OCI-LY1 (cell line): ENCODE data around the gene SYNE2.

ENCODE experiments used
- H2AFZ ChIP-seq: fragments of 200-600 bp; sonication (generic), shearing (Covaris generic); 2 replicates; pipeline ENCODE4 v1.6.0; 2014; ENCODE audit warnings: antibody characterized with exemption, mild to moderate bottlenecking, low read length
- H3F3A ChIP-seq: fragments of 200-600 bp; sonication (generic), shearing (Covaris generic); 2 replicates; pipeline ENCODE4 v1.6.0; 2014; ENCODE audit warnings: mild to moderate bottlenecking, antibody characterized with exemption, low read length, moderate library complexity; ENCODE audit not compliant: insufficient read depth
- H3K27ac ChIP-seq: fragments of 200-600 bp; sonication (generic); 2 replicates; pipeline ENCODE4 v1.5.1; 2014; ENCODE audit warnings: low read length, mixed run types, mild to moderate bottlenecking, low read depth; ENCODE audit not compliant: poor library complexity, severe bottlenecking
- H3K27me3 ChIP-seq: fragments of 200-600 bp; sonication (generic); 2 replicates; pipeline ENCODE4 v1.6.0; 2014; ENCODE audit warnings: antibody characterized with exemption, mild to moderate bottlenecking, low read length, moderate library complexity; ENCODE audit not compliant: insufficient read depth
- H3K36me3 ChIP-seq: fragments of 200-600 bp; sonication (generic); 2 replicates; pipeline ENCODE4 v1.6.1; 2014; ENCODE audit warnings: mild to moderate bottlenecking, antibody characterized with exemption, low read length, moderate library complexity, mixed read lengths; ENCODE audit not compliant: insufficient read depth
- H3K4me1 ChIP-seq: fragments of 200-600 bp; sonication (generic); 2 replicates; pipeline ENCODE4 v1.5.1; 2014; ENCODE audit warnings: mild to moderate bottlenecking, low read length, moderate library complexity; ENCODE audit not compliant: insufficient read depth, severe bottlenecking
- H3K4me2 ChIP-seq: fragments of 200-600 bp; sonication (generic), shearing (Covaris generic); 2 replicates; pipeline ENCODE4 v1.6.1; 2014; ENCODE audit warnings: low read length
- H3K4me3 ChIP-seq: fragments of 200-600 bp; sonication (generic); 2 replicates; pipeline ENCODE4 v1.5.1; 2014; ENCODE audit warnings: low read length, low read depth, mild to moderate bottlenecking, mixed read lengths; ENCODE audit not compliant: poor library complexity, severe bottlenecking
- H3K79me2 ChIP-seq: fragments of 200-600 bp; shearing (Covaris generic); 2 replicates; pipeline ENCODE4 v1.6.1; 2016; ENCODE audit warnings: mixed run types, low read length, mixed read lengths; ENCODE audit not compliant: insufficient read depth
- H3K9ac ChIP-seq: fragments of 200-600 bp; sonication (generic), shearing (Covaris generic); 2 replicates; pipeline ENCODE4 v1.6.1; 2014; ENCODE audit warnings: mild to moderate bottlenecking, low read length, mixed read lengths
- H3K9me2 ChIP-seq: fragments of 200-600 bp; sonication (generic), shearing (Covaris generic); 2 replicates; pipeline ENCODE4 v1.6.1; 2014; ENCODE audit warnings: low read depth, mild to moderate bottlenecking, low read length, mixed read lengths
- H3K9me3 ChIP-seq: fragments of 200-600 bp; shearing (Covaris generic); 2 replicates; pipeline ENCODE4 v1.6.1; 2014; ENCODE audit warnings: low read length, mixed read lengths
- H4K20me1 ChIP-seq: fragments of 200-600 bp; sonication (generic), shearing (Covaris generic); 2 replicates; pipeline ENCODE4 v1.6.0; 2016; ENCODE audit warnings: mild to moderate bottlenecking, low read length; ENCODE audit not compliant: insufficient read depth
- EZH2 ChIP-seq: fragments of 200-600 bp; sonication (generic), shearing (Covaris generic); IDR thresholded peaks from 2 replicates; pipeline ENCODE4 v1.8.0; 2017; ENCODE audit warnings: borderline replicate concordance, mixed run types, mild to moderate bottlenecking, antibody characterized with exemption, low read length, moderate library complexity, mixed read lengths
- TF ChIP-seq, protein P1 (sequence below): fragments of 200-600 bp; sonication (generic), shearing (Covaris generic); IDR thresholded peaks from 2 replicates; pipeline ENCODE4 v1.5.1; 2017; ENCODE audit warnings: mild to moderate bottlenecking, antibody characterized with exemption, low read length, moderate library complexity, mixed read lengths

The SYNE2 gene

DNA sequence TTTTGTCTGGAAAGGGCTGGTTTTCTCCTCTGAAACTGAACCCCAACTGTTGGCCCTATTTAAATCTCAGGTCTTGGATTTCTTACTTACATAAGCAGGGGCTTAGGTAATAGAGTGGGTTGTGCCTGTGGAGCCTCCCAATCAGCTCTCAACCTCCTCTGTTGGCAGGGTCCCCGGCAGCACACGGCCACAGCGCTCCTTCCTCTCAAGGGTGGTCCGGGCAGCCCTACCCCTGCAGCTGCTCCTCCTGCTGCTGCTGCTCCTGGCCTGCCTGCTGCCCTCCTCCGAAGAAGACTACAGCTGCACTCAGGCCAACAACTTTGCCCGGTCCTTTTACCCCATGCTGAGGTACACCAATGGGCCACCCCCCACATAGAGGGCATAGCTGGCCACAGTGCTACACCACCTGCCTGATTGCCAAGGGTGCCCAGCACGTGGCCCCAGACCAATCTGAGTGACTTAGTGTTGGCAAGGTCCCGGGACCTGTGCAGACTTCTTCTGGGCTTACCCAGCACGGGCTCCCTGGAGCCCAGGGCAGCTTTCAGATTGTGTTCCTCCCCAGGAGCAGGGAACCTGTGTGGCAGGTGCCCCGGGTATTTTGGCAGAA lies 372.4 kb downstream of the SYNE2 start:
- Histone ChIP-seq H3K27ac (peak overlapping the region; percentile 100), H3K9me3 (no peaks in the 10 kb centered on the region), H3K4me2 (no peak overlapping the region), H3K79me2 (peaks cover 19% of the 10 kb centered on the region), H3K4me1 (peaks cover 72% of the 10 kb centered on the region), H3K4me3 (no peak overlapping the region), H4K20me1 (no peaks in the 10 kb centered on the region), H3K27me3 (no peaks in the 10 kb centered on the region), H3K9ac (no peak overlapping the region), H3K36me3 (peaks cover 96% of the 10 kb centered on the region), H3K9me2 (no peaks in the 10 kb centered on the region), H2AFZ (no peak overlapping the region), H3F3A (no peaks in the 10 kb centered on the region)
- TF ChIP-seq, protein P1, sequence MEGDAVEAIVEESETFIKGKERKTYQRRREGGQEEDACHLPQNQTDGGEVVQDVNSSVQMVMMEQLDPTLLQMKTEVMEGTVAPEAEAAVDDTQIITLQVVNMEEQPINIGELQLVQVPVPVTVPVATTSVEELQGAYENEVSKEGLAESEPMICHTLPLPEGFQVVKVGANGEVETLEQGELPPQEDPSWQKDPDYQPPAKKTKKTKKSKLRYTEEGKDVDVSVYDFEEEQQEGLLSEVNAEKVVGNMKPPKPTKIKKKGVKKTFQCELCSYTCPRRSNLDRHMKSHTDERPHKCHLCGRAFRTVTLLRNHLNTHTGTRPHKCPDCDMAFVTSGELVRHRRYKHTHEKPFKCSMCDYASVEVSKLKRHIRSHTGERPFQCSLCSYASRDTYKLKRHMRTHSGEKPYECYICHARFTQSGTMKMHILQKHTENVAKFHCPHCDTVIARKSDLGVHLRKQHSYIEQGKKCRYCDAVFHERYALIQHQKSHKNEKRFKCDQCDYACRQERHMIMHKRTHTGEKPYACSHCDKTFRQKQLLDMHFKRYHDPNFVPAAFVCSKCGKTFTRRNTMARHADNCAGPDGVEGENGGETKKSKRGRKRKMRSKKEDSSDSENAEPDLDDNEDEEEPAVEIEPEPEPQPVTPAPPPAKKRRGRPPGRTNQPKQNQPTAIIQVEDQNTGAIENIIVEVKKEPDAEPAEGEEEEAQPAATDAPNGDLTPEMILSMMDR: no peak
- no peak for TF ChIP-seq EZH2

DNA sequence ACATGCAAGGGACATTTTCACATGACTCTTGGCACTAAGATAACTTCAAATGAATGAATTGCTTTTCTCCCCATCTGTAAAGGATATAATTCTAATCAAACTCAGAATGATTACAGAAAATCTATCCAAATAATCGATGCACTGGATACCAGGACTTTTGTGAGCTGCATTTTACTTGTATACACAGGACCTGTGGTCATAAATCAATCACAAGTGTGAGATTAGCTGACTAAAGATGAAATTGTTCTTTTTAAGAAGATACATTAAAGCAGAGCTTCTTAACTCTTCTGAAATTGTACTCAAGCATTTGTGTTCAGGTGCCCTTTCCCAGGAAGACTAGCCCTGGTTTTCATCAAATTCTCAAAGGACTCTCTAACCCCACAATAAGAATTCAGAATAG lies 375.1 kb downstream of the SYNE2 start:
- peak overlapping the region; percentile 51 for H3K9ac ChIP-seq
- peaks cover 91% of the 10 kb centered on the region for H3K36me3 ChIP-seq
- no peaks in the 10 kb centered on the region for H3K27me3 ChIP-seq
- peaks cover 69% of the 10 kb centered on the region for H3K4me1 ChIP-seq
- peaks cover 43% of the 10 kb centered on the region for H3K79me2 ChIP-seq
- no peaks in the 10 kb centered on the region for H3F3A ChIP-seq
- peak overlapping the region; percentile 80 for H3K27ac ChIP-seq
- no peaks in the 10 kb centered on the region for H3K9me3 ChIP-seq
- no peak overlapping the region for H2AFZ ChIP-seq
- H3K4me2 ChIP-seq: peak overlapping the region; percentile 47; the same call in 1 of the 2 replicates
- H4K20me1 ChIP-seq: no peaks in the 10 kb centered on the region
- H3K9me2 ChIP-seq: no peaks in the 10 kb centered on the region
- TF ChIP-seq, protein P1: no peak
- no peak for TF ChIP-seq EZH2
- H3K4me3 ChIP-seq: peak overlapping the region; percentile 28

DNA sequence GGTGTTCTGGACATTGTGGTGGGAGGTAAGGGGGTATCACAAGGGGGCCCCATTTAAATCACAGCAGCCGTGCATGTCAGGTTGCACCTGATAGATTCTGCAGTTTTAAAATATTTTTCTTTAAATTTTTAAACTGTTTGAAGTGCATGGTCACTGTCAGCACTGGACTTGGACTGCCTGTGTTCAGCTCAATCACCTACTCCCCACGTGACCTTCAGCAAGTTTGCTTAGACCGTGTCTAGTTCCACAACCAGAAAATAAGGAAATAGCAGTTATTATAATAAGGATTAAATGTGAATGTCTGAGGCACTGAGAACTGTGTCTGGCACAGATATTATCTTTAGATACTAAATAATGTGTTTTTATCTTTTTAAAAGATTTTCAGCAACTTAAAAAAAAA lies 376.7 kb downstream of the SYNE2 start:
- no peaks in the 10 kb centered on the region for H3F3A ChIP-seq
- peaks cover 84% of the 10 kb centered on the region for H3K36me3 ChIP-seq

More for the DNA sequence above, 376.7 kb downstream of the SYNE2 start:
- Histone ChIP-seq H3K79me2 (peaks cover 59% of the 10 kb centered on the region), H3K9ac (no peak overlapping the region), H3K4me1 (peaks cover 83% of the 10 kb centered on the region), H3K27ac (peak overlapping the region; percentile 80), H3K4me2 (no peak overlapping the region), H3K9me3 (no peaks in the 10 kb centered on the region), H2AFZ (no peak overlapping the region), H3K4me3 (no peak overlapping the region), H3K9me2 (no peaks in the 10 kb centered on the region), H3K27me3 (no peaks in the 10 kb centered on the region), H4K20me1 (no peaks in the 10 kb centered on the region)
- TF ChIP-seq, protein P1: no peak
- no peak for TF ChIP-seq EZH2
